AG04449 (cell line): ENCODE data around the gene KLHL15.

Source experiments
- CTCF ChIA-PET: fragments of 350-600 bp; formaldehyde crosslinking; extraction: SDS; loops from one replicate; lab custom pipeline; 2021; ENCODE audit warnings: antibody characterized with exemption; lab: Yijun Ruan, JAX
- POLR2A ChIA-PET: fragments of 400-600, 350-600 bp; formaldehyde crosslinking; extraction: SDS; loops from one replicate; lab custom pipeline; 2020; ENCODE audit warnings: antibody characterized with exemption, inconsistent platforms; lab: Yijun Ruan, JAX
- DNase-seq: peaks from one replicate; pipeline ENCODE4 v3.0.0-alpha.2; 2010; ENCODE audit warnings: low read depth, low spot score
- H3K4me3 ChIP-seq: 2 replicates; pipeline ENCODE4 v1.5.1; 2011; ENCODE audit warnings: low read depth, mild to moderate bottlenecking, control low read depth, low read length
- TF ChIP-seq, protein P1 (sequence below): IDR thresholded peaks from one replicate; pipeline ENCODE4 v1.5.1; 2011; ENCODE audit warnings: mild to moderate bottlenecking, moderate library complexity, low read length, control low read depth, inconsistent platforms; ENCODE audit not compliant: insufficient read depth; ENCODE audit errors: missing control alignments

The KLHL15 gene

GRCh38 chrX:24002792-24003191, 24.2 kb downstream of the KLHL15 start:
- no peak for DNase-seq
- TF ChIP-seq, protein P1, sequence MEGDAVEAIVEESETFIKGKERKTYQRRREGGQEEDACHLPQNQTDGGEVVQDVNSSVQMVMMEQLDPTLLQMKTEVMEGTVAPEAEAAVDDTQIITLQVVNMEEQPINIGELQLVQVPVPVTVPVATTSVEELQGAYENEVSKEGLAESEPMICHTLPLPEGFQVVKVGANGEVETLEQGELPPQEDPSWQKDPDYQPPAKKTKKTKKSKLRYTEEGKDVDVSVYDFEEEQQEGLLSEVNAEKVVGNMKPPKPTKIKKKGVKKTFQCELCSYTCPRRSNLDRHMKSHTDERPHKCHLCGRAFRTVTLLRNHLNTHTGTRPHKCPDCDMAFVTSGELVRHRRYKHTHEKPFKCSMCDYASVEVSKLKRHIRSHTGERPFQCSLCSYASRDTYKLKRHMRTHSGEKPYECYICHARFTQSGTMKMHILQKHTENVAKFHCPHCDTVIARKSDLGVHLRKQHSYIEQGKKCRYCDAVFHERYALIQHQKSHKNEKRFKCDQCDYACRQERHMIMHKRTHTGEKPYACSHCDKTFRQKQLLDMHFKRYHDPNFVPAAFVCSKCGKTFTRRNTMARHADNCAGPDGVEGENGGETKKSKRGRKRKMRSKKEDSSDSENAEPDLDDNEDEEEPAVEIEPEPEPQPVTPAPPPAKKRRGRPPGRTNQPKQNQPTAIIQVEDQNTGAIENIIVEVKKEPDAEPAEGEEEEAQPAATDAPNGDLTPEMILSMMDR, result no peak
- ChIA-PET CTCF (interaction anchor here (1.0 kb wide), 1 partner anchor 10 kb away, joined by 6 read pairs; no protein-coding TSS in a partner anchor), POLR2A (no interaction called here)
- H3K4me3 ChIP-seq, result no peak overlapping the region

DNA sequence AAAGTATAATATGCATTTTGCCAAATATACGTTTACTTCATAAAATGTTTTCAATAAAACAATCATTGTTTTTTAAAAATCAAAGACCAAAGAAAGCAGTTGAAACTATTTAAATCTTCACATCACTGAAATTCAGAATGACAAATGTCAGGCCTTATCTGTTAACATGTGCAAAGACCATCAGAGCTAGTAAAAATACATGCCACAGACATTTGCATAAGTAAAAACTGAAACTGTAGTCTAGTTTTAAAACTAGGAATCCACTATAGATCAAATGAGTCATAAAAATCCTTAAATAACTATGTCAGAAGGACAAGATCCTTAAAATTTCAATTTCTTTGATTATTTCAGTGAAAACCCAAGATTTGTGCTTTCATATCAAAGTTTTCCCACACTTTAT, 24.8 kb downstream of the KLHL15 start:
- DNase-seq, result no peak
- TF ChIP-seq, protein P1, result no peak
- H3K4me3 ChIP-seq, result no peak overlapping the region
- CTCF ChIA-PET, result no interaction called here
- POLR2A ChIA-PET, result no interaction called here

DNA sequence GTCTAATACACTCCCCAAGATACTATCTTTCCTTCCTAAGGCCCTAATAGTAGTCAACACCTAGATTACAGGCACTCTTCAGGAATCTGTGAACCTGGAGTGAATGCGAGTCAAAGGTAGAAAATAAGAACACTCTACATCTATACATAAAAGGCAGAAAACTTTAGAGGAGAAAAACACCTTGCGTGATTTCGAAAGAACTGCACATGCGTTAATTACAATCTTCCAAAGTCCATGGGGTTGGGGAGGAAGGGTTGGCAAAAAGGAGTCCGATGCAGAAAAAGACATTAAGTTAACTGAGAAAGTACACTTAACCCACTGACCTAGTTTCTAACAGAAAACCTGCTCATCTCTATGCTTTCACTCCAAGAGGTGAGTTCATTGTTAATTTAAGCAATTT, 27.3 kb downstream of the KLHL15 start:
- TF ChIP-seq, protein P1, result no peak
- H3K4me3 ChIP-seq, result no peak overlapping the region
- CTCF ChIA-PET, result no interaction called here
- no peak for DNase-seq
- POLR2A ChIA-PET, result no interaction called here

- H3K4me3 ChIP-seq, result no peak overlapping the region
- TF ChIP-seq, protein P1, result no peak
- CTCF ChIA-PET, result interaction anchor here (1.1 to 1.2 kb wide), 3 partner anchors 10 to 12 kb away, joined by 3 to 6 read pairs (median 4); no protein-coding TSS in a partner anchor
- DNase-seq, result no peak
- POLR2A ChIA-PET, result no interaction called here
Observed at GRCh38 chrX:23993012-23993633, 33.9 kb downstream of the KLHL15 start.

GRCh38 chrX:23992431-23992830, 34.6 kb downstream of the KLHL15 start:
- no peak overlapping the region for H3K4me3 ChIP-seq
- no peak for DNase-seq
- ChIA-PET CTCF (interaction anchor here (1.1 to 1.2 kb wide), 2 partner anchors 11 to 13 kb away, joined by 3 to 6 read pairs; no protein-coding TSS in a partner anchor), POLR2A (no interaction called here)
- TF ChIP-seq, protein P1, result no peak

DNA sequence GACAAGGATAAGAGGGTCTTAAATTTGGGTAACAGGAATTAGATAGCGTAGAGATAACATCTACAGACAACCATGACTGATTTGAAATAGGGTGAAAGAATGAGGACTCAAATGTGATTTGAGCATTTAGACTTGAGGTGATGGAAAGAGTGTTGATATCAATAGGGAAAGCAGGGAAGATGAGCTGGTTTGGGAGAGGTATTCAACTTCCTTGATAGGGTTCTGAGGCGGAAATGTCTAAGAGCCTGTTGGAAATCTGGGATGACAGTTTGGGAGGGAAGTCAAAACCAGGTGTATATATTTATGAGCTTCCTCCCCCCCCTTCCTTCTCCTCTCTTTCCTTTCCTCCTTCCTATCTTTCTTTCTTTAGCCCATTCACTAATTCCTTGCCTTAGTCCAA, 36.5 kb downstream of the KLHL15 start:
- TF ChIP-seq, protein P1, result no peak
- ChIA-PET CTCF (no interaction called here), POLR2A (no interaction called here)
- no peak for DNase-seq
- H3K4me3 ChIP-seq, result no peak overlapping the region
